Endothelial cell of umbilical vein (primary cell): ENCODE data around the gene OGDH. TPM values are rescaled to one million over a fixed set of nuclear protein-coding genes. Genes with fewer than 3 reads are reported as not detected.

Source experiments
- BruUV-seq: library from RNA; stranded (reverse); fragments of 400-500 nt; replicated peaks from 2 replicates; lab custom pipeline; 2021; lab: Mats Ljungman, UMichigan
- CTCF ChIA-PET: fragments of 300-600, 350-600 bp; sonication (Branson Sonifier 250); formaldehyde crosslinking; loops from one replicate; lab custom pipeline; 2021; ENCODE audit warnings: antibody characterized with exemption, inconsistent platforms; lab: Charles Lee
- POLR2A ChIA-PET: fragments of 300-600, 350-600 bp; sonication (Branson Sonifier 250); formaldehyde crosslinking; loops from one replicate; lab custom pipeline; 2021; ENCODE audit warnings: antibody characterized with exemption, inconsistent platforms; lab: Charles Lee
- DNase-seq: peaks from one replicate; pipeline ENCODE4 v3.0.0-alpha.2; 2011; ENCODE audit warnings: low read depth, low spot score
- FAIRE-seq: peaks from 2 replicates; lab custom pipeline; 2011; peaks lifted over from hg19 to GRCh38; lab: Jason Lieb, UNC
- H2AFZ ChIP-seq: 2 replicates; pipeline ENCODE4 v1.6.0; 2012; ENCODE audit warnings: low read depth, low read length, control low read depth, inconsistent platforms
- H3K27ac ChIP-seq: 2 replicates; pipeline ENCODE4 v1.5.1; 2011; ENCODE audit warnings: low read depth, mild to moderate bottlenecking, control low read depth, low read length, moderate library complexity; ENCODE audit not compliant: insufficient read depth
- H3K27me3 ChIP-seq, 2 experiments: 2 replicates each; pipeline versions ENCODE4 v1.6.0 to v1.6.1; 2011; ENCODE audit warnings: low read length in 2 of 2, mixed read lengths in 1 of 2; ENCODE audit not compliant: control insufficient read depth in 2 of 2, insufficient read depth in 2 of 2
- H3K36me3 ChIP-seq, 2 experiments: 2 replicates in 1 of 2; 3 replicates in 1 of 2; pipeline ENCODE4 v1.5.1; 2011; ENCODE audit warnings: low read length in 2 of 2, mild to moderate bottlenecking in 1 of 2, moderate library complexity in 1 of 2; ENCODE audit not compliant: control insufficient read depth in 2 of 2, insufficient read depth in 2 of 2; ENCODE audit errors: extremely low read depth in 1 of 2
- H3K4me1 ChIP-seq: 3 replicates; pipeline ENCODE4 v1.5.1; 2011; ENCODE audit warnings: mild to moderate bottlenecking, low read length; ENCODE audit not compliant: control insufficient read depth, insufficient read depth; ENCODE audit errors: extremely low read depth
- H3K4me2 ChIP-seq: 2 replicates; pipeline ENCODE4 v1.6.1; 2011; ENCODE audit warnings: low read length, control low read depth, mixed read lengths; ENCODE audit not compliant: insufficient read depth
- H3K4me3 ChIP-seq, 3 experiments: fragments of 200-600 bp in 1 of 3; sonication (generic), shearing (Covaris generic) in 1 of 3; replicated peaks in 1 of 3; 2 replicates each; pipeline ENCODE4 v1.5.1; 2011 to 2016; ENCODE audit warnings: control low read depth in 3 of 3, low read length in 3 of 3, mild to moderate bottlenecking in 2 of 3, inconsistent platforms in 1 of 3, low read depth in 1 of 3, moderate library complexity in 1 of 3; ENCODE audit not compliant: insufficient read depth in 1 of 3
- H3K79me2 ChIP-seq: 2 replicates; pipeline ENCODE4 v1.6.0; 2012; ENCODE audit warnings: low read length, inconsistent platforms; ENCODE audit not compliant: control insufficient read depth, insufficient read depth
- H3K9ac ChIP-seq: replicated peaks from 2 replicates; pipeline ENCODE3; 2011; ENCODE audit warnings: low read length, control low read depth; ENCODE audit not compliant: insufficient read depth; ENCODE audit errors: extremely low read depth
- H3K9me1 ChIP-seq: replicated peaks from 3 replicates; pipeline ENCODE4 v1.6.0; 2011; ENCODE audit warnings: mild to moderate bottlenecking, low read length; ENCODE audit not compliant: control insufficient read depth, insufficient read depth; ENCODE audit errors: extremely low read depth
- H3K9me3 ChIP-seq: replicated peaks from 2 replicates; pipeline ENCODE4 v1.5.1; 2012; ENCODE audit warnings: low read length, inconsistent platforms; ENCODE audit not compliant: control insufficient read depth, insufficient read depth
- H4K20me1 ChIP-seq: replicated peaks from 2 replicates; pipeline ENCODE3; 2011; ENCODE audit warnings: mild to moderate bottlenecking, low read length; ENCODE audit not compliant: control insufficient read depth, insufficient read depth; ENCODE audit errors: extremely low read depth
- CTCF ChIP-seq, 2 donors: IDR thresholded peaks; 1 replicate in 1 of 2; 2 replicates in 1 of 2; pipeline ENCODE4 v1.5.1; 2011; ENCODE audit warnings: low read length in 2 of 2, mild to moderate bottlenecking in 2 of 2, moderate library complexity in 2 of 2, control low read depth in 1 of 2, inconsistent platforms in 1 of 2, low read depth in 1 of 2; ENCODE audit not compliant: insufficient read depth in 1 of 2; ENCODE audit errors: extremely low read depth in 1 of 2
- EZH2 ChIP-seq: IDR thresholded peaks from 2 replicates; pipeline ENCODE4 v1.6.1; 2012; ENCODE audit warnings: borderline replicate concordance, low read depth, mild to moderate bottlenecking, moderate library complexity, low read length, inconsistent platforms; ENCODE audit not compliant: severe bottlenecking
- FOS ChIP-seq: IDR thresholded peaks from 2 replicates; pipeline ENCODE4 v1.6.1; 2011; ENCODE audit warnings: mild to moderate bottlenecking, low read length, moderate library complexity, borderline replicate concordance; ENCODE audit not compliant: insufficient read depth
- GATA2 ChIP-seq: IDR thresholded peaks from 2 replicates; pipeline ENCODE4 v1.7.0; 2011; ENCODE audit warnings: low read depth, mild to moderate bottlenecking, moderate library complexity, mixed read lengths, low read length; ENCODE audit not compliant: insufficient read length, insufficient read depth
- JUN ChIP-seq: IDR thresholded peaks from 2 replicates; pipeline ENCODE4 v1.6.1; 2011; ENCODE audit warnings: borderline replicate concordance, low read depth; ENCODE audit not compliant: insufficient read length, insufficient read depth
- MAX ChIP-seq: IDR thresholded peaks from 2 replicates; pipeline ENCODE4 v1.6.1; 2011; ENCODE audit not compliant: insufficient read depth, insufficient read length
- MYC ChIP-seq: IDR thresholded peaks from one replicate; pipeline ENCODE4 v1.6.1; 2011; ENCODE audit warnings: mild to moderate bottlenecking, low read depth, low read length
- POLR2A ChIP-seq: IDR thresholded peaks from 2 replicates; pipeline ENCODE4 v1.6.1; 2012; ENCODE audit warnings: low read depth, mild to moderate bottlenecking, control low read depth, low read length
- POLR2AphosphoS5 ChIP-seq: IDR thresholded peaks from 2 replicates; pipeline ENCODE4 v1.6.1; 2012; ENCODE audit warnings: low read depth, mild to moderate bottlenecking, control low read depth, low read length, moderate library complexity; ENCODE audit not compliant: insufficient read depth
- dilution Hi-C: fragments of 300-500 bp; cut with MboI; formaldehyde crosslinking; loops from one replicate; pipeline ENCODE4 v1.15.0; 2019; ENCODE audit warnings: low sequenced_read_pairs; ENCODE audit not compliant: extremely low pct_ligation_motif_present
- intact Hi-C: fragments of 100-400 bp; cut with micrococcal nuclease; formaldehyde crosslinking; loops from one replicate; pipeline ENCODE4 v1.10.0; 2022
- polyA plus RNA-seq, 4 experiments: library from polyadenylated mRNA; depleted of rRNA in 3 of 4; stranded (reverse) in 3 of 4; unstranded in 1 of 4; fragments of >200 nt; gene quantifications; 2 replicates each; pipeline versions ENCODE4 v1.2.1 to v1.2.3, GENCODE V29; 2011 to 2012; ENCODE audit warnings: missing spikeins in 1 of 4
- total RNA-seq: library from RNA; stranded (reverse); gene quantifications from 2 replicates; pipeline ENCODE4 v1.2.3, GENCODE V29; 2021

OGDH gene
- total and polyA plus RNA-seq, 2 donors (not counting 3 experiments of a cell fraction or from before 2014, with no cell fraction given) = 88.9 to 92.9 TPM

GRCh38 chr7:44738051-44738723 is 131.8 kb downstream of the OGDH start:
- BruUV-seq = no TSS peak
- no peaks in the 10 kb centered on the region for H3K27me3 ChIP-seq
- intact Hi-C loops (no loop called here), dilution Hi-C loops (no loop called here)
- no peak overlapping the region for H3K4me3 ChIP-seq
- H3K4me2 ChIP-seq = no peak overlapping the region
- H3K36me3 ChIP-seq = no peaks in the 10 kb centered on the region
- DNase-seq (no peak), FAIRE-seq (no peak)
- H3K9me1 ChIP-seq = no peaks in the 10 kb centered on the region
- TF ChIP-seq GATA2 = no peak
- TF ChIP-seq CTCF (IDR thresholded peaks at IDR 0.05; ENCODE audit: extremely low read depth in 1 of 2, insufficient read depth in 1 of 2, low read depth in 1 of 2, low read length in 2 of 2) = no peak
- TF ChIP-seq POLR2A = no peak
- TF ChIP-seq JUN = no peak
- TF ChIP-seq MYC = no peak
- no peak for TF ChIP-seq FOS
- TF ChIP-seq EZH2 = no peak
- TF ChIP-seq MAX = no peak
- no peak for TF ChIP-seq POLR2AphosphoS5
- CTCF ChIA-PET = interaction anchor here (0.6 kb wide), 1 partner anchor 19 kb away, joined by 4 read pairs; no protein-coding TSS in a partner anchor
- no peaks in the 10 kb centered on the region for H3K79me2 ChIP-seq
- H3K9me3 ChIP-seq = no peaks in the 10 kb centered on the region
- peaks cover 23% of the 10 kb centered on the region for H3K4me1 ChIP-seq
- H3K27ac ChIP-seq = no peak overlapping the region
- H2AFZ ChIP-seq = no peak overlapping the region
- no peaks in the 10 kb centered on the region for H4K20me1 ChIP-seq
- POLR2A ChIA-PET = interaction anchor here (0.7 kb wide), 1 partner anchor 103 kb away, joined by 4 read pairs; no protein-coding TSS in a partner anchor
- H3K9ac ChIP-seq = no peak overlapping the region
